Effector memory CD8-positive, alpha-beta T cell (primary cell): ENCODE results near the gene TBX21.

ENCODE experiments used
- ATAC-seq: fragments of 150-1000 bp; cut with Tn5 transposase; replicated peaks from 2 replicates; pipeline ENCODE4 v1.10.0; 2021; ENCODE audit warnings: mild to moderate bottlenecking, moderate library complexity
- DNase-seq, 3 experiments: peaks; one replicate each; pipeline ENCODE4 v3.0.0; 2021
- H3K27ac Mint-ChIP-seq, 2 donors: one replicate each; pipeline ENCODE4 v1.8.0; 2022; ENCODE audit warnings: mild to moderate bottlenecking in 2 of 2, mixed read lengths in 2 of 2, moderate library complexity in 2 of 2
- H3K27me3 Mint-ChIP-seq, 2 donors: one replicate each; pipeline ENCODE4 v1.8.0; 2022; ENCODE audit warnings: mixed read lengths in 2 of 2
- H3K36me3 Mint-ChIP-seq: one replicate; pipeline ENCODE4 v1.8.0; 2022; ENCODE audit warnings: mild to moderate bottlenecking, moderate library complexity, mixed read lengths; ENCODE audit not compliant: insufficient read depth
- H3K4me1 Mint-ChIP-seq, 2 donors: one replicate each; pipeline ENCODE4 v1.8.0; 2022; ENCODE audit warnings: low read depth in 2 of 2, mixed read lengths in 2 of 2
- H3K4me3 Mint-ChIP-seq, 2 donors: one replicate each; pipeline ENCODE4 v1.8.0; 2022; ENCODE audit warnings: mild to moderate bottlenecking in 2 of 2, mixed read lengths in 2 of 2, moderate library complexity in 2 of 2
- H3K9me3 Mint-ChIP-seq, 2 donors: one replicate each; pipeline ENCODE4 v1.8.0; 2022; ENCODE audit warnings: mixed read lengths in 2 of 2

TBX21 gene

DNA sequence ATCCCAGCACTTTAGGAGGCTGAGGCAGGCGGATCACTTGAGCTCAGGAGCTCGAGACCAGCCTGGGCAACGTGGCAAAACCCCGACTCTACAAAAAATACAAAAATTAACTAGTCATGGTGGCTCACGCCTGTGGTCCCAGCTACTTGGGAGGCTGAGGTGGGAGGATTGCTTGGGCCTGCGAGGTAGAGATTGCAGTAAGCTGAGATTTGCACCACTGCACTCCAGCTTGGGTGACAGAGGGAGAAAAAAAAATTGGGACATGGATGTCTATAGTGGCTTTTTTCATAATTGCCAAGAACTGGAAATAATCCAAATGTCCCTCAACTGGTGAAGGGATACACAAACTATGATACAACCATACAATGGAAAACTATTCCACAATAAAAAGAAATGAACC lies 59.9 kb downstream of the TBX21 start:
- H3K27me3 Mint-ChIP-seq: peaks cover 46 to 69% of the 10 kb centered on the region in 2 donors
- ATAC-seq: no peak
- no peak for DNase-seq
- H3K27ac Mint-ChIP-seq: no peak overlapping the region
- H3K4me1 Mint-ChIP-seq: peaks cover 3 to 4% of the 10 kb centered on the region in 2 donors
- H3K36me3 Mint-ChIP-seq: no peaks in the 10 kb centered on the region
- no peaks in the 10 kb centered on the region for H3K9me3 Mint-ChIP-seq
- no peak overlapping the region for H3K4me3 Mint-ChIP-seq
